Stimulated activated CD4-positive, alpha-beta T cell treated with anti-CD3 and anti-CD28 coated beads, Interleukin-15, amount 100 ng/mL, for 24 hours (primary cell): ENCODE measurements around the gene PNCK.
"Not testable (repeated sequence)": the region's sequence is repeated elsewhere in the genome, so short reads cannot be mapped to it uniquely, and the experiment has no call there.

Experiments
- DNase-seq: peaks from one replicate; pipeline ENCODE4 v3.0.0-alpha.2; 2020

Gene PNCK

DNA sequence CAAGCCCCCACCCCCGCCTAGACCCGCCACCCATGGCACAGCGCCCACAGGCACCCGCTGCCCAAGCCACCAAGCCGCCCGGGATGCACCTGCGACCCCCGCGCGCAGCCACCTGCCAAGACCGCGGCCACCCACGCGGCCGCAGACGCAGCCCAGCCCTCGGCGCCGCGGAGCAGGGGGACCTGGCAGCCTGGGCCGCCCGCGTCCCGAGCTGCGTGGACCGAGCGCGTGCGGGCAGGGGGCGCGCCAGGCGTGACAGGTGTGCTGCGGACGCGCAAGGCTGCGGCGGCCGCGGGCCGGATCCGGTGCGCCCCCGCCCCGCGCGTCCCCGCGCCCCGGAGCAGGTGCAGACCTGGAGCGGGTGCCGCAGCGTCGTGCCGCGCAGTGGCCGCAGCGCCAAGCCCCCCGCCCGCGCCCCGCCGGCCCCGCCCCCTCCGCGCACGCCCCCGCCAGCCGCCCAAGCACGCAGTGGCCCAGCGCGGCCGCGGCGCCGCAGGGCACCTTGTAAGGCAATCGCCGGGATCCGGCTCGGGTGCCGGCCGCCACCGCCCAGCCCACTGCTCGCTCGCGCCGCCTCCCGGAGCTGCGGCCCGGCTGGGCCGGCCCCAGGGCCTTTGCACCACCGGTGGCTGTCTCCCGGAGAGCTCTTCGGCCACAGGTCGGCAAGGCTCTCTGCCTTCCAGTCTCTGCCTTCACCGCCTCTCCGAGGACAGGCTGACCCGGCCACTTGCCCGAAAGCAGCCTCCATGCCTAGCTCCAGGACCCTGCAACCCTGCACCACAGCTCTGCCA is at the start of gene PNCK:
Gene PNCK (minus strand): TSS at position 386 of the 791 bp plus-strand sequence. CDS start 737 bp downstream, outside the sequence.
- no peak for DNase-seq

DNA sequence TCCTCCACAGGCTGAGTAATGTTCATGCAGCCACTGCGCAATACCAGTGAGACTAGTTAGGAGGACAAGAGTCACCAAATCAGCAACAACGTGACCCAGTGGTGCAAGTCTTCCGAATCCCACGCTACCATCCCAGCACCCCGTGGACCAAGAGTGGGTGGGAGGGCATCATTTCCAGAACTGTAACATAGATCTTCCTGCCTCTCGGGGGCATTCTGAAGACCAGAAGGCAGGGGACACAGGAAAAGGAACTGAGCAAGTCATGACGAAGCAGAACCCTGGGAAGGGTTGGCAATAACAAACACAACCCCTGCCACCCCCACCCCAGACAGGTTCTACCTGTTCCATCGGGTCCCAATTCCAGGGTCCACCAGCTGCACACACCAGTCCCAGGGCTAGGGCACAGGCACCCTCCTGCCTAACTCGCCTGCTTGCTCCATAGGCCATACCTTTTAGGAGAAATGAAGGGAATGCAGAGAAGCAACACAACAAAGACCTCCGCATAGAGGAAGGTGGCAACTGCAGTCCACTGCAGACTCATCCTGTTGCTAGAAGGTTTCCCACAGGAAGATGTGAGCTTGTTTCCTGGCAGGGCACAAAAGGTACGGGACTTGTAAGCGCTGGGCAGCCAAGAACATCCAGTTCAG is 49.2 kb upstream of the PNCK start:
- peak; percentile 7 for DNase-seq

DNA sequence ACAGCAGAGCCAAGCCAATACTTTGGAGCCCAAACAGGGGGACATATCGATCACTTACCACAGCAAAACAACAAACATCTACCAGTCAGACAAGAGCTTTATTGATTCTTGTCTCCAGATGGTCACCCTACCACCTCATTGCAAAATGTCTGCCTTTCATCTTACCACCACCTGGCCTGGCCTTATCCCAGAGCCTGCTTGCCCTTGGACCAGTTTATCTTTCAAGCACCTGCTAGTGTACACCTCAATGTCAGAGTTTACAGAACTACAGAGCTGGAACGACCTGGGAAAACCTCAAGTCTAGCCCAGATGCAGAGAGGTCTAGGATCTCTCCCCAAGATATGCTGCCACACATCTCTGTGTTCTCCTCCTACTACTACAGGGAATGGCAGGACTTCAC is 46.1 kb upstream of the PNCK start:
- no peak for DNase-seq

DNA sequence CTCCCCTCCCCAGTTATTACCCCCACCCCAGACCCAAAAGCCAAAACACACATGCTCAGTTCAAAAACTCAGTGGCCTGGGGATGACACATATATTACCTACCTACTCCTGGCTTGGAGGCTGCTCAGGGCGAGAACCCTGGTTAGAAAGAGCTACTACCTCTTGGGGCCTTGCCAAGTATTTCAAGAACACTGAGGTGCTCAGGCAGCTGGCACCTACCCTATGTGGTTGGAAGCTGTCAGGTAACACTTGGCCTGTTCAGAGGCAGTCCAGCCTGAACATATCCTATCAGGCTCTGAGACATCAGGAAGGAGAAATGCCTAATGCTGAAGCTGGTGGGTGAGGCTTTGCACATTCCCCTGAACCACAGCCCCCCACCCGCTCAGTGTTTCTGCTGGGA is 45.6 kb upstream of the PNCK start:
- no peak for DNase-seq

DNA sequence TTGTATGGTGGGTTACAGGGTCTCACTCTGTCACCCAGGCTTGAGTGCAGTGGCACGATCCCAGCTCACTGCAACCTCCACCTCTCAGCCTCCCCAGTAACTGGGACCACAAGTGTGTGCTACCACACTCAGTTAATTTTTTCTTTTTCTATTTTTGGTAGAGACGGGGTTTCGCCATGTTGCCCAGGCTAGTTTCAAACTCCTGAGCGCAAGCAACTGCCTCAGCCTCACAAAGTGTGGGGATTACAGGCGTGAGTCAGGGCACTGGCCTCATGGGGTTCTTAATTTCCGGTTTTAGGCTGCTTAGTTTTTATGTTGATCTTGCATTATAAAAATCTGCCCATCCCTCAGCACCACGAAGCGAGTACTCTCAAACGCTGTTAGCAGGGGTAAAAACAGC is 43.8 kb upstream of the PNCK start:
- no peak for DNase-seq

DNA sequence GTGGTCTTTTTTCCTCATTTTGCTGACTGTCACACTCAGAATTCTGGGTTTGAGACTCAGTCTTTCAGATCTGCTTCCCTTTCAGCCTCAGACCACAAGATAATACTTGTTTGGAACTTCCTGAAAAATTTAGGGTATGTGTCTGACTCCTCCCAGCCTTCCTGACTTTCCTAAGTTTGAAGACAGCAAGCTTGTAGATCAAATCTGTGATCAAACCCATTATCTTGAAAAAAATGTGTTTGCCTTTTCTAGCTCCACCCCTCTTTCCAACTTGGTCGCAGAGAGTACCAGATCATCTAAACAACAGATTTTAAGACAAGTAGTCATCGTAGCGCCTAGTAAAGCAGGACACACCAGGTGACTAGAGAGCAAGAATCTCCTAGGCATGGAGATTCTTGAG is 40.6 kb upstream of the PNCK start:
- DNase-seq: no peak

DNA sequence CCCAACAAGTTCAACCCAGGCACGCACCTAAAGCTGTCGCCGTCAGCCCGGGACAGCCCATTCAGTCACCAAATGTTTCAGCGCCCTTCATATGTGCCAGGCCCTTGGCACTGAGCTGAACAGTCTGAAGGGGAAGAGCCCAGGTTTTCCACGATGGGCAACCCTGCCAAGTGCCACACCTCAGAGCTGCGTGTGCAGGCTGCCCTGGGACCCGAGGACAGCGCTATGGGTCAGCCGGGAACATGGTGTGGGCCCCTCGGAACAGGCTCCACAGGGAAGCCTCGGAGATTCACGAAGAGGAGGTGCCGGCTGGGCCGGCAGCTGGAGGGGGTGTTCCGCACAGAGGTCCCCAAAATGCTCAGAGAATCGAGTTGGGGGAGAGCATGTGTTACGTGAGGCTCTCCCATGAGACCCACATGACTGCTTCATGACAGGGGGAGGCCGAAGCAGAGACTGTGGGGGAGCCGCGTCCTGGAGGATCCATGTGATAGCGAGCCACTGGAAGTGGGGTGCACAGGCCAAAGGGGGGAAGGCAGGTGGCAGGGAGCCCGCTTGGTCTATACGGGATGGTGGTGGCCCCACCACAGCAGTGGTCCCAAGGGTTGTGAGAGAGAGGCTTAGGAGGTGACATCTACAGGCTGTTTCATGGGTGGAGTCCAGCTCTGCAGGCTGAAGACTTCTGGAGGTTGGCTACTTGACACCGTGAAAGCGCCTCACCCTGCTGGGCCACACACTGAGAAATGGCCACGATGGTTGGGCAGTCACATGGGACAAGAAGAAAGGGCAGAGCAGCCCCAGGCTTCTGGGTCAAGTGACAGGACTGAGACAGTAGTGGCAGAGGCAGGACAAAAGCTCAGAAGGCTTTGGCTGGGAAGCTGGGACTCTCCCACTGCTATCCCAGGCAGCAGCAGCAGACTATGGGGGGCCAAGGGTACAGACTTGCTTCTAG is 36.4 kb upstream of the PNCK start:
- DNase-seq: no peak

DNA sequence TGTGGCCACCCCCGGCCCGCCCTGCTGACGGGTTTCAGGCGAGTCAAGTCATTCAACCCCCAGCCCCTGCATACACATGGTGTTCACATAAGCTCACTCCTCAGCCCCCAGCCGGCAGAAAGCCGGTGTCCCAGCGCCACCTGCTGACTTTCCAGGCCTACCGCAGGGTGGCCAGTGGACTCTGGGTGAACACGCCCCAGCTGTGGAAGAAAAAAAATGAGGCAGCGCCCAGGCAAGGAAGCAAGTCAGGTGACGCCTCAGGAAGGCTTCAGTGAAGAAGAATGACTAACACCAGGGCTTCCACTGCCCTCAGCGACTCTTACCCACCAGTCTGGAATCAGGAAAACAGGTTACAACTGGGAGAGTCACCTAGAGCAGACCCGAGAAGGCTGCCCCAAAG is 34.8 kb upstream of the PNCK start:
- DNase-seq: peak; percentile 58

DNA sequence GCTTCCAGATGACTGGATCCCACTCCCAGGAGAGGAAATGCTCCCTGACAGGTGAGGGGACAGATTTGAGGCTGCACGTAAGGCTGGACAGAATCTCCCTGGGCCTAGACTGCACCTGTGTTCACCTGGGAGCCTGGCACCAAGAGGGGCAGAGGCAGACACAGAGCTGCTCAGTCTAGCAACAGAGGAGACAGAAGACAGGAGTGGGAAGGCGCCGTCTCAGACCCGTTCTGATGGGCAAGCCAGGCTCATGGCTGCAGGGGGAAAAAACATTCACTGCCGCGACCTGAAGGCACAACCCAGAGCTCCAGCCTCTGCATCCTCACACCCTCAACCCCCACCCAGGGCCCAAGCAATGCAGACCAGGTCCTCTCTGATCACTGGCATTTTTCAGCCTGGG is 33.8 kb upstream of the PNCK start:
- no peak for DNase-seq

DNA sequence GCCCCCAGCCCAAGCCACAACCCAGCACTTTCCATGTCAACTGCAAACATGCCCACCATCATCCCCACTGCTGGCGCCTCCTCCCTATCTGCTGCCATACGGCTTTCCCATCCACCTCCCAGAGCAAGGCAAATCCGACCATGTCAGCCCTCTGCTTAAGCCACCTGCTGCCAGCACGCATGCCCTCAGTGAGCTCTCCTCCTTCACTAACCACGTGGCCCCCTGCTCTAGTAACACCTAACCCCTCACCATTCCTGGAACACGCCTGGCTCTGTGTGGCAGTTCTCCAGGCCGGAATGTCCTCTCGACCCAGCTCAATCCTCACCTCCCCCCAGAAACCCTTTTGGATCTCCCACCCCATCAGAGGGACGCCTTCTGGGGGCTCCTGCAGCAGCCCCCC is 33.2 kb upstream of the PNCK start:
- no peak for DNase-seq

DNA sequence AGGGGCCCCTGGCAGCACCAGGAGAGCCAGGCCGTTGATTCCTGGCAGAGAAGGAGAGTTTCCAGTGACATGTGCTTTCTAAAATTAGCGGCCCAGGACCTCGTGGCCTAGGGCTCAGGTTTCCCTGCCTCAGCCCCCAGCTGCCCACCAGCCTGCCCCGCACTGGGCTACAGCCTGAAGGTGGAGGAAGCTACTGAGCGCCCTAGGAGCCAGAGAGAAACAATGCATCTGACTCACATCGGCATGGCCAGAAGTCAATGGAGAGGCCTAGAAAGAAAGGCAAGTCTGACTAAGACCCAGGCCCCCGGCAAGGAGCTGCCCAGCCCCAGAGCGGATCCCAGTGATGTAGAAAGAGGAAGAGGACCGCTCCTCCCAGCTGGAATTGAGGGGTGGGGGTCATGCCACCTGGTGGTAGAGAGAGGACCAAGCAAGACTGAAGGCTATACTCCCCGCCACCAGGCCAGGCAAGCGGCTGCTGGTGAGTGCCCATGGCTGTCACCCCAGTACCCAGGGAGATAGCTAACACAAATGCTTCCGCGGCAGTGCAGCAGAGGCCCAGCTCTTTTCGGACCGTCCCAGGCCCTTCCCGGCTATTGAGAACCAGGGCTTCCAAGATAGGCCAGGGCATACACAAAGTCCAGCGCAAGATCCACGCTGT is 31.9 kb upstream of the PNCK start:
- DNase-seq: not testable (repeated sequence)

DNA sequence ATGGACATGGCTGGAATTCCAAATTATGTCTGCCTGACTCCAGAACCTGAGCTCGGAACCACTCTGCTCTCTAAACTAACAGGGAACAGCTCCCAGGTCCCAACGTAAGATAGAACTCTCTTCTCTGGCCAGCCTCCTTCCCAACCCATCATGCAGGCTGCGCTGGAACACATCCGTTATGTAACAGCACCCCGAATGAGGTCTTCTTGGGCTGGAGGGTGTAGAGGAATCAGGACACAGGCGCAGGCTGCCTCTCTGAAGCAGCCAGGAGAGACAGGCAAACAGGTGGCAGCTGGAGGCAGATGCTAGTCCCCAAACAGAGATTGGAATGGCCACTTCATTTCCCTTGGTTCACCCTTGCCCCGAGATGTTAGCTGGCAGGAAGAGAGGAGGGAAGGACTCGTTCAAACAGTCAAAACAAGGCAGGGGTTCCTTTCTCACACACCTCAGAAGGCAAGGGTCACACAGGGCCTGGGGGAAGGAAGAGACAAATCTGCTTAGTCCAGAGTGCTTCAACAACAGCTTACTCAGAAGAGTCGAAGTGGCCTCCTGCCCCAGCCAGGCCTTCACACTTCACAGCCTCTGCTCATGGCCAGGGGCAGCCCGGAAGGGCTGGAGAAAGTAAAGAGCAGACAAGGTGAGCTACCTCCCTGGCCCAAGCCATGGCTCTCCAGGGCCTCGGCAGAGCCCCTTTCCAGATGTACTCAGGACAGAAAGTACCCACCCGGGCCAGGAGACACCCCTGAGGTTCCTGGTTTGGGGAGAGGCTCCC is 31.2 kb upstream of the PNCK start:
- DNase-seq: not testable (repeated sequence)

DNA sequence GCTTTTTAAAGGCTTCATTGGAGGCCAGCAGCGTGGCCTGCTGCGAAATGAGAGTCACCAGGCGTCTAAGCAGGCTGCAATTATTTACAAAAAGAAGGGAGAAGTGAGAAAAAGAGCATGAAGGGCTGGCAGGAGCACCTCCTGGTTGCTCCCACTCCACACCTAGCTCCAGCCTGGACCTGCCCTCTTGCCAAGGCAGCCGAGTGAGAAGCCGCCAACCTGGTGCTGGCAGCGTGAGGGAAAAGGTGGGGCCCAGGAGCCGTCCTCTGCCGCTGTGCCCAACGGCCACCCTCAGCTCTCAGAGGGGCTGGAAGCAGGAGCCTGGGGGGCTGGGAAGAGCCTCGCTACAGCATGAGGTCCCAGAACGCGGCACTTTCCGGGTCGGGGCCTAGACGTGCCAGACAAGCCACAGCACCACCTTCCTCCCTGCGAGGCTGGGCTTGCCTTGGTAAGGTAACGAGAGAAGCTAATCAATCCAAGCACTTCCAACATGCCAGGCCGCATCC is 30.5 kb upstream of the PNCK start:
- no peak for DNase-seq

DNA sequence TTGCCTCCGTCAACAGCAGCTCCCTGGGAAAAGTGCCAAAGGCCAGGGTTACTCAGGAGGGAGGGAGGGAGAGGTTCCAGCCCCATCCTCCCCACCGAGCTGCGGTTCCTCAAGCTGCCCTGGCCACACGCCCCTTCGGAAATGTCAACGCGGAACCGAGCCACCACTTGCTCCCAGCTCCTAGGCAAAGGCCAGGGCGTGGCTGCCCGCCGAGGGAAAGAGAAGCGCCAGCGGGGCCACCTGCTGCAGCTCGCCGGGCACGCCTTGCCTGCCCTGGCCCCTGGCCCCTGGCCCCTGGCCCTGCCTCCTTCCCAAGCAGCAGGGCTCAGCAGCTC is 29.4 kb upstream of the PNCK start:
- no peak for DNase-seq

DNA sequence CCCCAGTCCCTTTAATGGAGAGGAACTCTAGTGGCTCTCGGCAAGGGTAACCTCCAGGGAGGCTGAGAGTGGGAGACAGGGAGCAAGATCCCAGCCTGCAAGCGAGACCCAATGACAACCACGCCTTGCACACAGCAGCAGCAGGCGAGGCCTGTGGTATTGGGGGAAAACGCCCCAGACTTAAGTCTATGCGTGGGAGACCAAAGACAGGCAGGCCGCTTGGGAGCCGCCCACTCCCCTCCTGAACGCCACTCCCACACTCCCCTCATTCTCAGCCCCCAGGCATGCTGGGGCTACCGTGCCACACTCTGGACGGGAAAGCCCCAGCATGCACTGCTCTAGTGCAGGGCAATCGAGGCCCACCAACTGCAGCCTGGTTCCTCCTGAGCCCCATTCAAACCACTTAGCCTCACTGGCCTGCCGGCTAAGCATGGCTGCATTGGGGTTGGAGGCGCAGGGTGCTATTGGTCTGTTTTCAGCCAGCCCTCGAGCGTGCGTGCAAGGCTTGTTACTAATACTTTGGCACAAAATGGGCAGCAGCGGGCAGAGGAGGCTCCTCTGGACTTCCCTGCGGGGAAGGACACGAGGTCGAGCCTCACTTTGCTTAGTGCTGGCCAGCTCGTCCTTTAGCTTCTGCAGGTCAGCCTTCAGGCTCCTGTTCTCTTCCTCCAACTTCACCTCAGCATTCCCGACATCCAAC is 28.9 kb upstream of the PNCK start:
- no peak for DNase-seq

DNA sequence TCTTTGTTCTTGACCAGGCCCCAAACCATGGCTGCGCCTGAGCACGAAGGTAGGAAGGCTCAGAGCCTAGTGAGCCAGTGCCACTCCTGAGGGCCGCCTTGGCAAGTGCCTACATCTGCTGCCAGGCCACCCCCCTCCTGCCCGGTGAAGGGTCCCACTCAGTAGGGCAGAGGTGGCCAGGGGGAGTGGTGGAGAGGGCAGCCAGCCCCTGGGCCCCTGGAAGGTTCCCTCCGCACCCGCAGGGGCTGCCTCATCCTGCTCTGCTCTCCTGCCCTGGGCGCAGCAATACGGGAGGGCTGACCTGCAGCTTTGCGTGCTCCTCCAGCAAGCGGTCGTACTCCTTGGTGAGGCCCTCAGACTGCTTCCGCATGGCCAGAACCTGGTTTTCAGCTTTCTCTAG is 28.1 kb upstream of the PNCK start:
- DNase-seq: no peak

DNA sequence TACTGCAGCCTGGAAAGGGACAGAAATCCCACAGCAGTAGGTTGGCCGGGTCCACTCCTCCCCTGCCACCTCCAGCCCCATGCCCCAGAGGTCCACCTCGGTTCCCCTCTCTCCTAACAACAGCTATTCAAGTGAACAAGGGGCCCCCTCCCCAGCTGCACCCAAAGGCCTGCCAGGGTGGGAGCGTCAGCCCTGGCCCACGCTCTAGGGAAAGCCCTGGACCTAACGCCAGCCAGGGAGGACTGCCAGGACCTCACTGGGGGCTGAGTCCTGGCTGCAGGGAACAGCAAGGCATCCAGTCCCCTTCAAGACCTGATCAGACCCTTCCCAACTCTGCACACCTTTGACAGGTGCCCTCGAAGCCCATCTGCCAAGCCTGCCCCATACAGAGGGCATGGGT is 27.4 kb upstream of the PNCK start:
- DNase-seq: no peak

DNA sequence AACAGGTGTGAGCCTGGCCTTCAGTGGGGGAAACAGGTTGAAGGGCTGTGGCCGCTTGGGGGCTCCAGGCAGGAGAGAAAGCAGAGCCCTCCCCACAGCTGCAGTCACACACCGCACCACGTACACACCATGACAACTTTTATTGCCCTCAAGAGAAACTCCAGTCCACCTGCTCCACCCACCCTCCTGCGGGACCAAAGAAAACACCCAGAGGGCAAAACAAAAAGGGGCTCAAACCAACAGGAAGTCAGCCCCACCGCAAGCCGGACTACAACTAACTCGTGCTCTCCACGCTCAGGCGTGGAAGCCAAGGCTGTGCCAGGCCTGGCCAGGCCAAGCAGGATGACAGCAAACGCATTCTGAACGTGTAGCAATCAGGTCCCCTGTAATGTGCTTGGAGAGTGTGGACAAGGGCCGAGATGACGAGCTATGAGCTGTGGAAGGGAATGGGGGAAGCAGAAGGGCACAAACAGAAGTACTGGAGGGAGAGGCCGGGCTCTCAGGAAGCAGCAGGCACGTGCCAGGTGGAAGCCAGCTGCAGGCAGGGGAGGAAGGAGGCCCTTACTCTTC is 26.8 kb upstream of the PNCK start:
- DNase-seq: no peak

DNA sequence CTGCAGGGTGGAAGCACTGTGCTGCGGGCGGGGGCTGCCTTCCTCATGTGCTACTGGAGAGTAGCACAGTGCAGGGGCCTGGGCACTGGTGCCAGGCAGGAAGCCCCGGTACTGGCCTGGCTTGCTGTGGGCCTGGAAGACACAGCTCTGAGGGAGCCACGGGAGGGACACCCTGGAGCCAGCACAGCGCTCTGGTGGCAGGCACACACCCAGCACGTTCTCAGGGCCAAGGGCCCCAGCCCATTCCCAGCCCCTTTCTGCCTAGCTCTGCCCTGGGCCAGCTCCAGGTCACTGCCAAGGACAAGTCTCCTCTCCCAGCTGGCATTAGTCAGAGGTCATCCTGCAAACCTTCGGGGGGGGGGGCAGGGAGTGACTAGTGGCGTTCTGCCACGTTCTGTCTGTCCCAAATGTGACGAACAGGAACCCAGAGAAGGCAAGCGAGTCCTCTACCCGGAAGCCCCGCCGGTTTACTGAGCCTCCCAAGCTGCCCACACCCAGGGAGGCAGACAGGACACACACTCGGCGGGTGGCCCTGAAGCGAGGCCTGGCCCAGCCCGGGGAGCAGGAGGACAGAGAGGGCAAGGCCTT is 26.3 kb upstream of the PNCK start:
- DNase-seq: not testable (repeated sequence)

DNA sequence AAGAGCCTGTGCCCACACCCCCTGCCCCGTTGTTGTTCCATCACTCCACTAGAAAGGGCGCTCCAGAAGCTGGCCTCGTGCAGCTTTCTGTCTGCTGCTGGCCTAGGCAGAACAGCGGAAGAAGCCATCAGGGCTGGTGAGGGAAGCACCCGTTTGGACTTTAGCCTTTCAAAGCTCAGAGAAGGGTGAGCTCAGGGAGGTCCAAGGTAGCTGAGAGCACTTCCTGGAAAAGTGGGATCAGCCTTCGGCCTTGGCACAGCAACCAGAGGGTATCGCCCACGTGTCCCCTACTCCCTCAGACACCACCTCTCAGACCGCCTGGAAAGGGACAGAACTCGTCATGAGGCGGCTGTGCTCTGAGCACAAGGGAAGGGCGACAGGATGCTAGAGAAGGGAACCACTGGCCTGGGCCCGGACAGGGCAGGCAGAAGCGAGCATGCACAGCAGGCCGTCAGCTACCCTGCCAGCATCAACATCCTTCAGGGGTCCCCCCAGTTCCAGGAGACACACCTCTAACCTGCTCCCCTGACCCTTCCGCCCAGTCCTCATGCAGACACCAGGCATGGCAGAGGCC is 25.7 kb upstream of the PNCK start:
- DNase-seq: not testable (repeated sequence)
